SJSA1 (cell line): Measurements from ENCODE around the gene PATE4. TPM values are rescaled to one million over a fixed set of nuclear protein-coding genes. Genes with fewer than 3 reads are reported as not detected.

Experiments
- DNase-seq, 2 experiments: peaks; one replicate each; pipeline ENCODE4 v3.0.0-alpha.2; 2015 to 2020; ENCODE audit warnings: low spot score in 2 of 2, low read depth in 1 of 2
- H3K27ac ChIP-seq: fragments of 250-450 bp; sonication (Bioruptor Pico); 2 replicates; pipeline ENCODE4 v1.5.1; 2020; ENCODE audit warnings: mild to moderate bottlenecking, moderate library complexity
- H3K27me3 ChIP-seq: fragments of 250-450 bp; sonication (Bioruptor Pico); replicated peaks from 2 replicates; pipeline ENCODE4 v1.5.1; 2020; ENCODE audit warnings: mild to moderate bottlenecking, moderate library complexity
- H3K36me3 ChIP-seq: fragments of 250-450 bp; sonication (Bioruptor Pico); 2 replicates; pipeline ENCODE4 v1.5.1; 2020; ENCODE audit warnings: mild to moderate bottlenecking
- H3K4me1 ChIP-seq: fragments of 250-450 bp; sonication (Bioruptor Pico); replicated peaks from 2 replicates; pipeline ENCODE4 v1.6.1; 2021; ENCODE audit warnings: mild to moderate bottlenecking
- H3K4me3 ChIP-seq: fragments of 250-450 bp; sonication (Bioruptor Pico); 2 replicates; pipeline ENCODE4 v1.5.1; 2020; ENCODE audit warnings: mild to moderate bottlenecking
- H3K9me3 ChIP-seq: fragments of 250-450 bp; sonication (Bioruptor Pico); replicated peaks from 2 replicates; pipeline ENCODE4 v1.5.1; 2020; ENCODE audit warnings: mild to moderate bottlenecking
- total RNA-seq: library from RNA; depleted of rRNA; stranded (reverse); fragments of >200 nt; shearing (Covaris generic); gene quantifications from 2 replicates; pipeline ENCODE4 v1.2.3, GENCODE V29; 2014; rRNA removed

Gene PATE4
- total RNA-seq, 1 experiment from 2014 or later = not detected

DNA sequence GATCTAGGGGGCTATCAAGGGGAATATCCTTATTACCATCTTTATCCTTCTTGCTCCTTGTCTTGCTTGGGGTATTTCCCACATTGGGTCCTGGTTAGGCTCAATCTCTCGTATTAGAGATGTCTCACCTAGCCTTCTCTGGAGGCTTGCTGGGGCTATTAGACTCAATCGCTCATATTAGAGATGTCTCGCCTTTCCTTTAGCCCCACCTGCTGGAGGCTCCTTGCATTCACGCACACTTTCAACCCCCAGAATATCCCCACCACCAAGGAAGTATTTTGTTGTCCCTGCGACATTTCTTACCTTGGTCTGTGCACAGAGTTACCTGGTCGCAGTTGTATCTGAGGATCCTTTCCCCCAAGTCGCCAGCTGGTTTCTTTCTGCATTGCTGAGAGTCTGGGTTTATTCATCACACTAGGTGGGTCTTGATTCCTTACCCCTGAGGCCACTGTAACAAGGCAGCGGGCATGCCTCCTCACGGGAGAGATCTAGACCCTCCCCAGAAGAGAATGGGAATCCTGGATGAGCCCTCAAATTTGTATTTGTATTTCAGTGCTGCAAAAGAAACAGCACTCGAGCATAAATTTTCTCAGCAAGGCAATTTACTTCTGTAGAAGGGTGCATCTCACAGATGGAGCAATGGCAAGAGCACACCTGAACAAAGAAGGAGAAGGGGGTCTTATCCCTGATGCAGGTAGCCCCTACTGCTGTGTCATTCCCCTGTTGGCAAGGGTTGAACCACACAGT lies 38.4 kb downstream of the PATE4 start:
- Histone ChIP-seq H3K27ac (no peak overlapping the region), H3K9me3 (no peaks in the 10 kb centered on the region), H3K4me3 (no peak overlapping the region), H3K4me1 (no peaks in the 10 kb centered on the region), H3K36me3 (no peaks in the 10 kb centered on the region), H3K27me3 (no peaks in the 10 kb centered on the region)
- DNase-seq = no peak

DNA sequence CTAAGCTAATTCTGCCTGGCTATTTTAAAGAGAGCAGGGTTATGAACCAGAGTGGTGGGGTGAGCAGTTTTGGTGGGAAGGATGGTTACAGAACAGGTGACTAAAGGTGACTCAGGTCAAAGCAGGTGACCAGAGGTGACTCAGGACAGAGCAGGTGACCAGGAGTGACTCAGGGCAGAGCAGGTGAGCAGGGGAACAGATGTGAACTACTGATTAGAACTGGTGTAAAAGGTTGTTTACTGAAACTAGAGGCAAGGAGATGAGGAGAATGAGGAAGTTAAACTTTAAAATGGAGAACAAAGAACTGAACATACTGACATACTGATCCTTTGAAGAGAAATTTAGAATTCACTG lies 39.0 kb downstream of the PATE4 start:
- Histone ChIP-seq H3K4me1 (no peaks in the 10 kb centered on the region), H3K4me3 (no peak overlapping the region), H3K36me3 (no peaks in the 10 kb centered on the region), H3K27me3 (no peaks in the 10 kb centered on the region), H3K27ac (no peak overlapping the region), H3K9me3 (no peaks in the 10 kb centered on the region)
- no peak for DNase-seq

GRCh38 chr11:125873881-125874555 lies 40.9 kb downstream of the PATE4 start:
- no peak for DNase-seq
- Histone ChIP-seq H3K4me1 (no peaks in the 10 kb centered on the region), H3K27me3 (no peaks in the 10 kb centered on the region), H3K9me3 (no peaks in the 10 kb centered on the region), H3K27ac (no peak overlapping the region), H3K4me3 (no peak overlapping the region), H3K36me3 (no peaks in the 10 kb centered on the region)

DNA sequence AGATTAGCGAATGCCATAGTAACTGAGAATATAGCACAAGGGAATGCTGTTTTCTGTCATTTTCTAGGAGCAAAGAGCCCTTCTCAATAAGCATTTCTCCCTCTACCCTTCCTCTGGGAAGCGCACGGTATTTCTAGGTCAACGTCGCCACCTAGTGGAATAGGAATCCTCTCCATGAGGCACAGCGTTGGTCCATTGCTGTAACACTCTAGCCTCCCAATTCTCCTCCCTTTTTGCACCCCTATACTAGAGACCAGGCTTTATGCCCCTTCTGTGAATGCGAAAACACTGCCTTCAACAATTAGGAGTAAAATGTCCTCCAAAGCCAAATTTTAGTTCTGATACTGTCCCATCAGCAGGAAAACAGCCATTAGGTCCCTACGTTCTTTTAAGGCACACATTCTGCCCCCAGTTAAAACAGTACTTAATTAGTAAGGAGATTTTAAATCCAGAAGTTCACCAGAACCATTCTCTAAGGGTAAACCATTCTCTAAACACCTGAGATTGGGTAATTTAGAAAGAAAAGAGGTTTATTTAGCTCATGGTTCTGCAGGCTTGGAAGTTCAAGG lies 41.5 kb downstream of the PATE4 start:
- H3K27ac ChIP-seq = no peak overlapping the region
- H3K4me1 ChIP-seq = no peaks in the 10 kb centered on the region
- peak; percentile 20 to 43 for DNase-seq
- no peaks in the 10 kb centered on the region for H3K27me3 ChIP-seq
- H3K36me3 ChIP-seq = no peaks in the 10 kb centered on the region
- H3K4me3 ChIP-seq = no peak overlapping the region
- no peaks in the 10 kb centered on the region for H3K9me3 ChIP-seq

DNA sequence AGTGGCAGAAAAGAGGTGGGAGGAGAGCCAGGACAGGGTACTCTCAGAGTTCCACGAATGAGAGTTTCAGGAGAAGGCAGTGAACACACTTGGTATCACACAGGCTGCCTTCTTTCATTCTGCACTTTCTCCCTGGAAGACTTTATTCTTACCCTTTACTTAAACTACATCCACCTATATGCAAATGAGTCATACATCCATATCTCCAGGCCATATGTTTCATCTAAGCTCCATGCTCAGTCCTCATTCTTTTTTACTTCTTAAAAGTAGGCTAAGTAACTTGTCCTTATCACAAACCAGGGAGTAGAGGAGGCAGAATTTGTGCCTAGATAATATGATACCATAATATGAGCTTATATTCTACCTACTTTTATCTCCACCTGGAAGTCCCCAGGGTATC lies 48.2 kb downstream of the PATE4 start:
- H3K4me1 ChIP-seq = 0 out of 2 replicates have a peak, but pooled peaks cover 3% of the 10 kb centered on the region

DNA sequence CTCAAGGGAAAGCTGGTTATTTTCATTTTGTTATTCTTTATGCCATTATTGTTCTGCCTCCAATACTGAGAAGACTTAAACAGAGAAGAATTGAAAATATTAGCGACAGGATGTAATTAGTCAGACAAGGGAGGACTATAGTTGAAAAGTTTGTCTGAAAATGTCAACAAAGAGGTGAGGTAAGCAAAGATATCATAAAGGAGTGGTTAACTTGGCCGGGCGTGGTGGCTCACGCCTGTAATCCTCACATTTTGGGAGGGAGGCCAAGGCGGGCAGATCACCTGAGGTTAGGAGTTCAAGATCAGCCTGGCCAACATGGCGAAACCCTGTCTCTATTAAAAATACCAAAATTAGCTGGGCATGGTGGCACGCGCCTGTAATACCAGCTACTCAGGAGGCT lies 50.3 kb downstream of the PATE4 start:
- Histone ChIP-seq H3K27me3 (no peaks in the 10 kb centered on the region), H3K27ac (no peak overlapping the region), H3K4me3 (no peak overlapping the region), H3K4me1 (peaks cover 7% of the 10 kb centered on the region; the same call in 1 of the 2 replicates), H3K36me3 (peaks cover 6% of the 10 kb centered on the region), H3K9me3 (no peaks in the 10 kb centered on the region)
- no peak for DNase-seq

More for the DNA sequence above, 48.2 kb downstream of the PATE4 start:
- Histone ChIP-seq H3K36me3 (no peaks in the 10 kb centered on the region), H3K4me3 (no peak overlapping the region), H3K27ac (no peak overlapping the region), H3K27me3 (no peaks in the 10 kb centered on the region), H3K9me3 (no peaks in the 10 kb centered on the region)
- no peak for DNase-seq

GRCh38 chr11:125886997-125887372 lies 53.9 kb downstream of the PATE4 start:
- DNase-seq = peak; percentile 53 to 78
- peak overlapping the region; percentile 93 for H3K27ac ChIP-seq

GRCh38 chr11:125887373-125888324 lies 54.5 kb downstream of the PATE4 start, which contains the start of gene HYLS1:
TSS of gene HYLS1 (plus strand) at chr11:125887668. CDS start at chr11:125899369, 11,701 bp downstream.
- peak; percentile 90 to 92 for DNase-seq
- Histone ChIP-seq H3K4me3 (peak within 1 kb of the TSS; percentile 87), H3K27me3 (no peaks in the 10 kb centered on the region), H3K9me3 (no peaks in the 10 kb centered on the region), H3K27ac (peak within 1 kb of the TSS; percentile 93), H3K4me1 (peaks cover 32% of the 10 kb centered on the region), H3K36me3 (peaks cover 12% of the 10 kb centered on the region)

More at GRCh38 chr11:125886997-125887372, 53.9 kb downstream of the PATE4 start:
- peaks cover 26% of the 10 kb centered on the region for H3K4me1 ChIP-seq
- H3K36me3 ChIP-seq = peaks cover 11% of the 10 kb centered on the region
- no peaks in the 10 kb centered on the region for H3K9me3 ChIP-seq
- H3K4me3 ChIP-seq = peak overlapping the region; percentile 87
- H3K27me3 ChIP-seq = no peaks in the 10 kb centered on the region

Other genes starting within 250 kb of the PATE4 start
- gene STT3A, start 240.5 kb upstream of the PATE4 start, total RNA-seq = 72.3 and 123 TPM in 2 replicates
- gene CHEK1, start 208.2 kb upstream of the PATE4 start, total RNA-seq = 20.3 and 40.4 TPM in 2 replicates
- gene ACRV1, start 152.5 kb upstream of the PATE4 start, total RNA-seq = not detected in 2 replicates
- gene PATE1, start 87.0 kb upstream of the PATE4 start, total RNA-seq = not detected in 2 replicates
- 0.50 TPM in 1 of 2 replicates, not detected in the other for gene PATE2, start 54.5 kb upstream of the PATE4 start, total RNA-seq
- not detected in 2 replicates for gene PATE3, start 45.2 kb upstream of the PATE4 start, total RNA-seq
- 13.1 and 15.4 TPM in 2 replicates for gene HYLS1, start 54.4 kb downstream of the PATE4 start, total RNA-seq
- gene PUS3, start 69.9 kb downstream of the PATE4 start, total RNA-seq = 5.4 and 6.8 TPM in 2 replicates
- gene DDX25, start 71.2 kb downstream of the PATE4 start, total RNA-seq = not detected in 2 replicates
- gene VSIG10L2, start 112.7 kb downstream of the PATE4 start, total RNA-seq = not detected in 2 replicates
- 1.3 and 2.8 TPM in 2 replicates for gene CDON, start 229.6 kb downstream of the PATE4 start, total RNA-seq